Measurements from ENCODE around the gene CNOT3.

DNA sequence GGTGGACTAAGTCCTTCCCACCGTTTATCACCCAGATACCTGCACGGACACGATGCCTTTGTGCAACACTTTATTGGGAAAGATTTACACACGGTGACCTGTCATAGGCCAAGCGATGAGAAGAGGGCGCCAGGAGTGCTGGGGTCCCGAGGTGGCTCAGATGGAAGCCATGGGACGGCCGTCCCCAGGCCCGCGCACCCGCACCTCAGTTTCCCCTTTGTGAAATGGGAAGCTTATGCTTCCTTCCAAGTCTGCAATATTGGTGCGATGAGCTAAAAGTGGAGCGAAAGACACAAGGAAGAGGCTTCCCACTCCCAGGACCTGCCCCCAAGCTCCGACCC is 35.8 kb downstream of the CNOT3 start:
- TF ChIP-seq, protein P1, sequence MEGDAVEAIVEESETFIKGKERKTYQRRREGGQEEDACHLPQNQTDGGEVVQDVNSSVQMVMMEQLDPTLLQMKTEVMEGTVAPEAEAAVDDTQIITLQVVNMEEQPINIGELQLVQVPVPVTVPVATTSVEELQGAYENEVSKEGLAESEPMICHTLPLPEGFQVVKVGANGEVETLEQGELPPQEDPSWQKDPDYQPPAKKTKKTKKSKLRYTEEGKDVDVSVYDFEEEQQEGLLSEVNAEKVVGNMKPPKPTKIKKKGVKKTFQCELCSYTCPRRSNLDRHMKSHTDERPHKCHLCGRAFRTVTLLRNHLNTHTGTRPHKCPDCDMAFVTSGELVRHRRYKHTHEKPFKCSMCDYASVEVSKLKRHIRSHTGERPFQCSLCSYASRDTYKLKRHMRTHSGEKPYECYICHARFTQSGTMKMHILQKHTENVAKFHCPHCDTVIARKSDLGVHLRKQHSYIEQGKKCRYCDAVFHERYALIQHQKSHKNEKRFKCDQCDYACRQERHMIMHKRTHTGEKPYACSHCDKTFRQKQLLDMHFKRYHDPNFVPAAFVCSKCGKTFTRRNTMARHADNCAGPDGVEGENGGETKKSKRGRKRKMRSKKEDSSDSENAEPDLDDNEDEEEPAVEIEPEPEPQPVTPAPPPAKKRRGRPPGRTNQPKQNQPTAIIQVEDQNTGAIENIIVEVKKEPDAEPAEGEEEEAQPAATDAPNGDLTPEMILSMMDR (IDR thresholded peaks at IDR 0.05 in 4 of 5, conservative IDR thresholded peaks at IDR 0.05 in 1 of 5) = no peak
- no peak for TF ChIP-seq POLR2A (IDR thresholded peaks at IDR 0.05)
